B cell (primary cell): ENCODE results near the gene ARHGDIG.

Experiments used
- EZH2 ChIP-seq: IDR thresholded peaks from 2 replicates; pipeline ENCODE4 v1.6.1; 2012; ENCODE audit warnings: borderline replicate concordance, low read depth, mild to moderate bottlenecking, moderate library complexity, low read length; ENCODE audit not compliant: insufficient read depth, poor library complexity, severe bottlenecking
- TF ChIP-seq, protein P1 (sequence below): fragments of 200-600 bp; IDR thresholded peaks from one replicate; pipeline ENCODE4 v1.8.0; 2022; ENCODE audit warnings: antibody characterized with exemption, mild to moderate bottlenecking

DNA sequence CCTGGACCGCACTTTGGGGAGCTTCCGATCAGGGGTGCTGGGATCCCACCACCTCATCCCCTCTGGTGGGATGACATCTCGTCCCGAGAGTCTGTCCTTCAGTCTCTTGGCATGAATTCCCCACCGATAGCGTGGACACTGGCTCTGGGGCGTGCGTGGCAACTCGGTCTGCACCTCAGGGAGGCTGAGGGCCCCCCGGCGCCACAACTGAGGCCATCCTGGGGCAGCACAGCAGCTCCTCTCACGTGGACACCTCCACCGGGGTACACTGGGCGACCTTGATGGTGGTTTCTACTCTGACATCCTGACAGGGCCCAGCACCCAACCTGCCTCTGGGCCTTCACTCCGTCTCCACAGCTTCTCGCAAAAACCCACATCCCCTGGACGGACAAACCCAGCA is 11.1 kb downstream of the ARHGDIG start:
- TF ChIP-seq, protein P1, sequence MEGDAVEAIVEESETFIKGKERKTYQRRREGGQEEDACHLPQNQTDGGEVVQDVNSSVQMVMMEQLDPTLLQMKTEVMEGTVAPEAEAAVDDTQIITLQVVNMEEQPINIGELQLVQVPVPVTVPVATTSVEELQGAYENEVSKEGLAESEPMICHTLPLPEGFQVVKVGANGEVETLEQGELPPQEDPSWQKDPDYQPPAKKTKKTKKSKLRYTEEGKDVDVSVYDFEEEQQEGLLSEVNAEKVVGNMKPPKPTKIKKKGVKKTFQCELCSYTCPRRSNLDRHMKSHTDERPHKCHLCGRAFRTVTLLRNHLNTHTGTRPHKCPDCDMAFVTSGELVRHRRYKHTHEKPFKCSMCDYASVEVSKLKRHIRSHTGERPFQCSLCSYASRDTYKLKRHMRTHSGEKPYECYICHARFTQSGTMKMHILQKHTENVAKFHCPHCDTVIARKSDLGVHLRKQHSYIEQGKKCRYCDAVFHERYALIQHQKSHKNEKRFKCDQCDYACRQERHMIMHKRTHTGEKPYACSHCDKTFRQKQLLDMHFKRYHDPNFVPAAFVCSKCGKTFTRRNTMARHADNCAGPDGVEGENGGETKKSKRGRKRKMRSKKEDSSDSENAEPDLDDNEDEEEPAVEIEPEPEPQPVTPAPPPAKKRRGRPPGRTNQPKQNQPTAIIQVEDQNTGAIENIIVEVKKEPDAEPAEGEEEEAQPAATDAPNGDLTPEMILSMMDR, result no peak
- TF ChIP-seq EZH2, result no peak
